Stimulated activated CD4-positive, alpha-beta T cell treated with anti-CD3 and anti-CD28 coated beads, Interleukin-15, amount 100 ng/mL, for 48 hours (primary cell): Measurements from ENCODE around the gene FAT1.

Source experiments
- DNase-seq, 2 donors: peaks; one replicate each; pipeline ENCODE4 v3.0.0-alpha.2; 2020; ENCODE audit warnings: low read depth in 2 of 2

The FAT1 gene

DNA sequence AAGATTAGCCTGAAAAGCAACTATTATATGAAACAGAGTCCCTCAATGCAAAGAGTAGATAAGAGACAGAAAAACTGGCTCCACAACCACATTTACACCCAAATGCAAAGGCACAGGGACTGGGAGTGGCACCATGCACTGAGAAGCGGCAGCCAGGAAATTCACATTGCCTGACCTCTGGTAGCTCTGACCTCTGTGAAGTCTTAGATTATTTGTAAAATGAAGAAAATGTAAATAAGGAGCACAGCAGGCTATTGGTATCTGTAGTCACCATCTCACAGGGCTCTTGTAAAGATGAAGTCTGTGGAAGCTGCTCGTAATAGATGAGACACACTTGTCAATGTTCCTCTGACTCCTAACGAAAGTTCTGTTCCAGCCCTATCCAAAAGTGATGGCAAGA, 69.7 kb downstream of the FAT1 start:
- no peak for DNase-seq

GRCh38 chr4:186651624-186652023, 72.0 kb downstream of the FAT1 start:
- no peak for DNase-seq

GRCh38 chr4:186651181-186651603, 72.5 kb downstream of the FAT1 start:
- DNase-seq = no peak

DNA sequence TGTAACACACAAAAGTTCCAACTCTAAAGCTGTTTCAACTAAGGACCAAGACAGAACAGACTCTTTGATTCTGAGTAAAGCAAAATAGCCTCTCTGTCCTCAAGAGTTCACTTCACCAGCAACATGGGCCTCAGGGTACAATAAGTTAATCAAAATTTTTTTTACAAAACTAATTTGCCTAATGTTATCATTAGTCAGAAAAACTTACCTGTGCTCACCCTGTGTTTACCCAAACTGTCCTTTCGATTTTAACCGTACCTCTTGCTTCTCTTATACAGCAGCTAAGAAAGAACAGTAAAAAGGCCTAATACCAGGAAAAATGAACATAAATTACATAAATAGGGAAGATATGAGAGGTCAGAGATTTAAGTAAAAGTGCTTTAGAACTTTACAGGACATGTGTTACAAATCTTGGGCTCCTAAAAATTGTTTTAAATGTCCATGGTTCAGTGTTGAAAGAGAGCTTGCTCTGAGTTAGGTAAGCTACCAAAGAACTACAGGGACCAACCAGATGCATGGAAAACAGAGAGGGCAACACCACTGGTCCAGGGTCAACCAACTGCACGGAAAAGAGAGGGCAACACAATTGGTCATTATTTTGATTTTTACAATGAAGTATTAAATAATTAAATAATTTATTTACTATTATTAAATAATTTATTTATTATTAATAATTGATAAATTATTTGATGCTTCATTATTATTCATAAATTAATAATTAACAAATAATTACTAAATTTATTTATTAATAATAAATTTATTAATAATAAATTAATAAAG, 73.1 kb downstream of the FAT1 start:
- no peak for DNase-seq

- no peak for DNase-seq
These were observed 75.8 kb downstream of the FAT1 start for GRCh38 chr4:186647821-186648220.

DNA sequence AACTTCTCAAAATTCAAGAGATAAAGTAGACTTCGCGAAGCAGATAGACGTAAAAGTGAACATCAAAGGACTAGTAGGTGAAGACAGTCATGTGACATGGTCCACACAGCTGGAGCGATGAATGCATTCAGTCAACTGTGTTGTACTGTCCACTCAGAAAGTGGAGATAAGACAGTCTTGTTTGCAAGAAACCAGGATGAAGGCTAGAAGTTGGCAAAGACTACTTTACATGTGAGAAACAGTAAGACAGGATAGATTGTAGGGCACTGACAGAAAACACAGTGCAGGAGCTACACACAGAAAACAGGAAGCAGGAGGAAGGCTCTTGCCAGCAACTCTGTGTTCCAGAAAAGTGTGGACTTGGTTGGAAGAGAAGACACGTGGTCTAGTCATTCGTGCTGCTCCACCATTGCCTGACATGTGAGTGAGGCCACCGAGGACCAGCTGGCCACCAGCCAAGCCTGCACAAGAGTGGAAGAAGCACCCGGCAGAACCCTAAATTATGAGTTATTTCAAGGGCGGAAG, 78.9 kb downstream of the FAT1 start:
- no peak for DNase-seq

DNA sequence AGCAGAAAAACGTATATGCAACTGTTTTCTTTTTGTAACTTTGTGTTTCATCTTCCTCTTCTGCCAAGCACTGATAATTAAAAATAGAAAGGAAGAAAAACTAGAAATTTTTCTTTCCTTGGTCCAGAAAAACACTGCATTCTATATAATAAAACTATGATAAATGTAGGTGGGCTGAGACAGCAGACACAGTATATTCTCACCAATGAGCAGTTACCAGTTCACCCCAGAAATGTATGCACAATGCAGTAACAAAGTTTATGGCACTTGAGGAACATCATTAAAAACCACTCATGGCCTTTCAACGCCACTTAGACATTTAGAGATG, 79.4 kb downstream of the FAT1 start:
- no peak for DNase-seq

DNA sequence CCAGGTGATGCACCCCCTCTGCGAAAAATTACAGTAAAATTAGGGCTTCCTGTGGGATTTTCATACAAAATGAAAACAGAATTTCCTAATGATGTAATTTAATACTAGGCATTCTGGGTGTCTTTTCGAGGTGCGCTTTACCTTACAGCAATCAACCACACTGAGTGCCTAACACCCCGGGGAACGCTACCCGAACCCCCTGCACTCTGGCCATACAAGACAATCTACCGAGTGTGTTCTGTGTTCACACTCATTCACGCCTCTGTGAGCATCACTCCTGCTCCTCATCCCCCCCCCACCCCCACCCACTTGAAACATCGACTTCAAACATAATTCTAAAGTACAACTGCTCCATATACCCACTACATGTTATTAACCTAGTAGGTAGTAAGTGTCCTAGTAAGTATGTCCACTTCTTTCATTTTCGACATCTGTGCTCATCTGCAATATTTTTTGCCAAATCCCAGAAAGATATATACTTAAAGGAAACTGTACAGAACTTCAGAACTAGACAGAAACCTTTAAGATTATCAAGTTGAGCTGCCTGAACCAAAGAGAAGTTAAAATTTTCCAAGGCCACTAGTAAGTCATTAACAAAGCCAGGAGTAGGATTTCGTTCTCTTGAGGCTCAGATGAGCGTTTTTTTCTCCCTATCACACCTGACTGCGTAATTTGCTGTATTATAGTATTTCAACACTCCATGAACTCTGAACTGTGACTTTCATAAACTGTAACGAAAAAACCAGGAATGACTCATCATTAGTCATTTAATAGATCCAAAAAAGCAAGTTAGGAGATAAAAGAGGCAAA, 80.0 kb downstream of the FAT1 start:
- no peak for DNase-seq

GRCh38 chr4:186642998-186643397, 80.7 kb downstream of the FAT1 start:
- no peak for DNase-seq

DNA sequence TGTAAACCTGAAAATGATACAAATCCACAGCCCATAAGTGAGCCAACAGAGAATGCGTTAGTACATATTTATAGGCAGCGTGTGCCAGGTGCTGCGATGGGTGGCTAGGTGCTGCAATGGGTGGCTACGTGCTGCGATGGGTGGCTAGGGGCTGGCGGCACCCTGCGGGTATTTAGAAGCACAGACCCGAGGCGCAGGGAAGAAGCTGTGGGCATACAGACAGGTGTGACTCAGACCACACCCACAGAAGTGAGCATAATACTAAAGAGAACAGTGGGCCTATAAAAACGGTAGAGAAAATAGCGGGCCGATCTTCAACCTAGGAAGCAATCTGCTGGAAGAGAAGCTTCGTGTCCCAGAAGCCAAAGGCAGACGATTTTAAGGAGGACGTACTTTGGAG, 81.1 kb downstream of the FAT1 start:
- DNase-seq = no peak

DNA sequence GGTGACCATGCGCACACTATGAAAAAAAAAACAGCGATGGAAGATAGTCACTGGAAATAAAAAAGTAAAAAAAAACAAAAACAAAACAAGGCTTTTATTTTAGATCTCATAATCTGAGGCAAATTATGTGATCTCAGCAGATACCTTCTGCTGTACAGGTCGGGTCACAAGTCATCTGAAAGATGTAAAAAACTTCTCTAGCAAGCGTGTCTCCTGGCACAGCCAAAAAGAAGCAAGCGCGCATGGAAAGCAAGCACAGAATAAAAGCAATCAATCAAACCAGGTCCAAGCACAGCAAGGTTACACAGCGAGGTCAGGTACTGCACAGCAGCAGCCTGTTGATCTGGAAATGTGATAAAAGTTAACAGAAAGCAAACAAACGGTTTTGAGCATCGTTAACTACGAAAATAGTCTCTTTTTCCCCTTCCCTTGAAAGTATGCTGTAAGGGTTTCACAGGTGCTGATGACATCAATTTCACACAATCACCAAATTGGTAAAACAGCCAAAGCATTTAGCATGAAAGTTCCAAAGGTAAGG, 89.0 kb downstream of the FAT1 start:
- no peak for DNase-seq

DNA sequence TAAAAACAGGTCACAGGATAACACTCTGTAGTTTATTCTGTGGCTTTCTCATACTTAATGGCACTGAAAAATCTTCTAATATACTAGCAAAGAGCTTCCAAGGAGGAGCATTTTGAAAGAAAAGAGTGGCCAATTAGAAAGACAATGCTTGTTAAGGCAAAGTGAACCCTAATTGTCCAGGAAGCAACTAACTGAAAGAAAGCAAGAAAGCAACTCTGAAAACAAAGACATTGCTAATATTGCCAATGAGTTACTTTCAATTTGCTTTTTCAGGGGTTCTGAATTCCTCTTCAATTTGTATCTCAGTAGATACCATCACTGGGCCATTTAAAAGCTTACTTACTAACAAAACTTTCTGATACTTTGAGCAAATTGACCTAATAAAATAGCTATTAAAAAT, 89.8 kb downstream of the FAT1 start:
- no peak for DNase-seq

GRCh38 chr4:186630128-186630527, 93.5 kb downstream of the FAT1 start:
- DNase-seq = no peak

DNA sequence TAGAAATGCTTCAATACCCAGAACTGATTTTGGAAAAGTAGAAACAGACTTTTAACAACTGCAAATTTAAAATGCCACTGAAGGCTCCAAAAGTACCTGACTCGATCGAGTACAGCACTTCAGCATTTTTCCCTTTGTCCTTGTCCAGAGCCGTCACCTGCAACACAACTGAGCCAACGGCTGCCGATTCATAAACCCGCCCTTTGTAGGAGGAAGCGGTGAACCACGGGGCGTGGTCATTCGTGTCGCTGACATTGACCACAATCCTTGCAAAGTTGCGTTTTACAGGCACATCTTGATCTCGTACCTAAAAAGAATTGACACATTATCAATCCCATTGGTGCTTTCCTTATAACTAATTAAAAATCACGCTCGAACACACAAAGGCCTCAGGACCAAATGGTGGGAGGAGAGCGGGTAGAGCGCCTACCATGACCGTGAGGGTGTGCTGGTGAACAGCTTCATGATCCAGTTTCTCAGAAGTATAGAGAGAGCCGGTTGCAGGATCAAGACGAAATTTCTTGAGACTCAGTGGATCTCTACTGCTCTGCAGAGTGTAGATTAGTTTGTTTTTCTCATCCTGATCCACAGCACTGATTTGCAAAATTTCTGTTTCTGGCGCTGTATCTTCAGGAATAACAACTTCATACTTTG, 95.5 kb downstream of the FAT1 start:
- no peak for DNase-seq

DNA sequence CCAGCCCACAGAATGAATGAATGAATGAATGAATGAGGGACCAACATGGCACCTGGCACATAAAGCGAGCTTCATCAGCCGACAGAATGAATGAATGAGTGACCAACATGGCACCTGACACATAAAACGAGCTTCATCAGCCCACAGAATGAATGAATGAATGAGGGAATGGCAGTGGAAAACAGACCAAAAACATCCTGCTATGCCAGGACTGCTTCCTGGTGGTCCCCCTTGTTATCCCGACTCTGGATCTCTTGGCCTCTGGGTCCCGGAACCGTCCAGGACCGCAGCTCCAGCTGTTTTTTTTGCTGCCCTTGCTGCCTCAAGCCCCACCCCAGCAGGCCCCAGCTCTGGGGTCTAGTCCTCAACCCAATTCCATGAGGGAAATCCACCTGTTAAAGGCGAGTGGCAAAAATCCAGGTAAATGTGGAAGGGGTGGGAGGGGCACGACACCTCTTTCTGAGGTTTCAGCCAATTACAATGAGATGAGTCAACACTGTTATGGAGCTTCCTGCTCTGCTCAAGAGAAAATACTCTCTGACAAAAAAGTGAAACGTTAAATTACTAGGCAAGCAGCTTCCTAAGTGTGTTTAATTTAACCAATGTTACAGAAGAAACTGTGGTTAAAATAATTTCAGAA, 96.3 kb downstream of the FAT1 start:
- DNase-seq = no peak

DNA sequence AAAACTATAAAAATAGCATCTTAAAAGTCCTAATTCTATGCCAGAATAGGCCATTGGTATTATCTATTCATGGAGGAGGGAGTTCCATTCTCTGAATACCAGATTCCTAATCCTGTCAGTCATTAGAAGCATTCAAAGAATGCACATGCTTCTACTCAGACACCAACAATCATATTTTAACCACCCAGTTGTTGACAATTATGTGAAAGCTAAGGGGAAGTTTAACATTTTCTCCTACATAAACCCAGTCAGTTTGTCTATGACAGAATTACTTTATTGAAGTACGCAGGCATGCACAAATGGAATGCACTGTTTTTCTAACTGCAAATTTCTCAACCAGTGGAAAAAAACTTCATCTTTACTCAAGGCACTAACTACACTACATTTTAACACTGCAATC, 98.7 kb downstream of the FAT1 start:
- no peak for DNase-seq

GRCh38 chr4:186623546-186623945, 100.1 kb downstream of the FAT1 start:
- DNase-seq = no peak

GRCh38 chr4:186622788-186623464, 100.7 kb downstream of the FAT1 start:
- no peak for DNase-seq

GRCh38 chr4:186621959-186622553, 101.6 kb downstream of the FAT1 start:
- no peak for DNase-seq

GRCh38 chr4:186619088-186619487, 104.6 kb downstream of the FAT1 start:
- DNase-seq = no peak

- no peak for DNase-seq
These were observed 105.7 kb downstream of the FAT1 start for GRCh38 chr4:186617921-186618320.
